HepG2 (cell line): ENCODE data around the gene MCF2L. TPM values are rescaled to one million over a fixed set of nuclear protein-coding genes. Genes with fewer than 3 reads are reported as not detected.

Experiments used
- AKAP8 ChIP-seq: sonication (generic); formaldehyde crosslinking; IDR thresholded peaks from 2 replicates; pipeline ENCODE4 v1.5.1; 2020; ENCODE audit warnings: mild to moderate bottlenecking, missing genetic modification reagents
- ARHGAP35 ChIP-seq: sonication (generic); formaldehyde crosslinking; IDR thresholded peaks from 2 replicates; pipeline ENCODE4 v1.9.0; 2022; ENCODE audit warnings: mild to moderate bottlenecking, inconsistent platforms, moderate library complexity, missing genetic modification reagents, borderline replicate concordance
- HHEX ChIP-seq: IDR thresholded peaks from 2 replicates; pipeline ENCODE4 v1.6.1; 2016; ENCODE audit warnings: control low read depth
- MAFG ChIP-seq: sonication (generic); formaldehyde crosslinking; IDR thresholded peaks from 2 replicates; pipeline ENCODE4 v1.5.1; 2020; ENCODE audit warnings: mild to moderate bottlenecking, missing genetic modification reagents
- NR1H2 ChIP-seq: sonication (generic); formaldehyde crosslinking; IDR thresholded peaks from 2 replicates; pipeline ENCODE4 v1.8.1; 2022; ENCODE audit warnings: low read depth, missing genetic modification reagents, borderline replicate concordance
- PITX1 ChIP-seq: sonication (generic); formaldehyde crosslinking; IDR thresholded peaks from 2 replicates; pipeline ENCODE4 v1.5.1; 2020; ENCODE audit warnings: mild to moderate bottlenecking, missing genetic modification reagents
- REL ChIP-seq: sonication (generic); formaldehyde crosslinking; conservative IDR thresholded peaks from 2 replicates; pipeline ENCODE4 v1.8.0; 2022; ENCODE audit warnings: mild to moderate bottlenecking, missing genetic modification reagents, moderate library complexity
- SMC3 ChIP-seq: IDR thresholded peaks from 2 replicates; pipeline ENCODE4 v1.6.1; 2011; ENCODE audit warnings: low read length, improper control_type of control experiment
- ZFX ChIP-seq: sonication (generic); formaldehyde crosslinking; IDR thresholded peaks from 2 replicates; pipeline ENCODE4 v1.4.0; 2020; ENCODE audit warnings: mild to moderate bottlenecking, low read depth, missing genetic modification reagents, moderate library complexity
- ZNF331 ChIP-seq: sonication (generic); formaldehyde crosslinking; IDR thresholded peaks from 2 replicates; pipeline ENCODE4 v1.4.0; 2020; ENCODE audit warnings: missing genetic modification reagents
- ZNF431 ChIP-seq: sonication (generic); formaldehyde crosslinking; IDR thresholded peaks from 2 replicates; pipeline ENCODE4 v1.9.0; 2022; ENCODE audit warnings: missing genetic modification reagents, low read depth, mild to moderate bottlenecking, borderline replicate concordance
- ZNF564 ChIP-seq: sonication (generic); formaldehyde crosslinking; IDR thresholded peaks from 2 replicates; pipeline ENCODE4 v1.8.1; 2023; ENCODE audit warnings: mild to moderate bottlenecking, missing genetic modification reagents
- ZNF569 ChIP-seq: sonication (generic); formaldehyde crosslinking; IDR thresholded peaks from 2 replicates; pipeline ENCODE4 v1.5.0; 2020; ENCODE audit warnings: mild to moderate bottlenecking, missing genetic modification reagents, moderate library complexity, borderline replicate concordance
- ZNF781 ChIP-seq: sonication (generic); formaldehyde crosslinking; IDR thresholded peaks from 2 replicates; pipeline ENCODE4 v1.5.1; 2020; ENCODE audit warnings: borderline replicate concordance, mild to moderate bottlenecking, missing genetic modification reagents; ENCODE audit errors: not compliant biosample characterization
- polyA plus RNA-seq, 8 experiments: library from polyadenylated mRNA; depleted of rRNA in 3 of 8; stranded (reverse) in 7 of 8; unstranded in 1 of 8; fragments of >200 nt; fragmentation: Illumina TruSeq in 4 of 8; extraction: Trizol in 4 of 8; gene quantifications; 2 replicates each; pipeline versions ENCODE4 v1.2.1 to v1.2.3, GENCODE V29; 2011 to 2016; ENCODE audit warnings: low read depth in 4 of 8, missing spikeins in 1 of 8, mixed read lengths in 1 of 8; ENCODE audit not compliant: insufficient read depth in 1 of 8
- total RNA-seq, 5 experiments: library from RNA; depleted of rRNA; stranded (reverse); fragments of >200 nt; fragmentation: Illumina TruSeq; extraction: Trizol; gene quantifications; 2 replicates each; pipeline ENCODE4 v1.2.3, GENCODE V29; 2016; ENCODE audit warnings: low read depth in 1 of 5
- TF ChIP-seq, protein P1 (sequence below): sonication (generic); formaldehyde crosslinking; IDR thresholded peaks from 2 replicates; pipeline ENCODE4 v1.4.0; 2020; ENCODE audit warnings: missing genetic modification reagents
- TF ChIP-seq, protein P2 (sequence below): sonication (generic); formaldehyde crosslinking; IDR thresholded peaks from 2 replicates; pipeline ENCODE4 v1.5.1; 2020; ENCODE audit warnings: mild to moderate bottlenecking, missing genetic modification reagents, moderate library complexity
- TF ChIP-seq, protein P3 (sequence below): sonication (generic); formaldehyde crosslinking; conservative IDR thresholded peaks from 2 replicates; pipeline ENCODE4 v1.4.0; 2020; ENCODE audit warnings: missing genetic modification reagents
- TF ChIP-seq, protein P4 (sequence below): sonication (generic); formaldehyde crosslinking; IDR thresholded peaks from 2 replicates; pipeline ENCODE4 v1.4.0; 2020; ENCODE audit warnings: mild to moderate bottlenecking, missing genetic modification reagents
- TF ChIP-seq, protein P5 (sequence below): sonication (generic); formaldehyde crosslinking; IDR thresholded peaks from 2 replicates; pipeline ENCODE4 v1.4.0; 2020; ENCODE audit warnings: missing genetic modification reagents, borderline replicate concordance
- TF ChIP-seq, protein P6 (sequence below): IDR thresholded peaks from 2 replicates; pipeline ENCODE4 v1.6.1; 2016; ENCODE audit warnings: missing genetic modification reagents, missing compliant biosample characterization

Gene MCF2L
- total and polyA plus RNA-seq, 2 of the 13 experiments (the other 11 are each of a cell fraction or from before 2014, with no cell fraction given): 19.4 to 28.4 TPM

DNA sequence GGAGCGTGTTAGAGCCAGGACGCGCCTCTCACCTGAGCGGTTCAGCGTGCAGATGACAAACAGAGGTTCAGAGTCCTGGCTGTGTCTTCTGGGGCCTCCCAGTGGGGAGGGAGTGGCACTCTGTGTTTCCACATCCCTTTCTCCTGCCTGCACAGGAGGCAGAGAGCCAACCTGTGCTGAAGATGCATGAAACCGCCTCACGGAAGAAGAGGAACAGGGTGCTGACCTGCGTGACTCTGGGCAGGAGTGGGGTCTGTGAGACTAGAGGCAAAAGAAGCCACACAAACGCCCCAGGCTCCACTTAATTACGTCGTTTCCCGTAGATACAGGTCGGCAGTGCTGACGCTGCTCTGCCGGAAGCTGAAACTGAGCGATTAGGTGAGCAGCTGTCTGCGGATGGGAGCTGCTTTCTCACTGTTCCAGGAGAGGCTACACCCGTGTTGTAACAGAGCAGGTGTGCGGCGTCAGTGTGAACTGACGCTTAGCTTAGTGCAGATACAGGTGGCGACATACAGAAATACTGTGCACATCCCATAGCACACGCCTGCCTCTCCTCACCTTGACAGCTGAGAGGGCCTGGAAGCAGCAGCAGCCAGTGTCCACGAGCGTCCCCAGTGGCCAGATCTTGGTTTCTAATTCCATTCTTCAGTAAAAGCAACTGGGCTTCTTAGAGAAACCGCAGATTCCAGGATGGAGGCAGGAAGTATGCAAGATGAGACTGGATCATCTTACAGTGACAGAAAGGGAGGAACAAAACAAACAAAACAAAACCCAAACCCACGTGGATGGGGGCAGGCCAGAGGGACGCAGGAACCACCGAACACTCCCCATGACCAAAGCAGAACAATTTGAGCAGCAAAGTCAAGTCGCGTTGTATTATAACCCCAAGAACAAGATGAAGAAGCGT lies 37.7 kb upstream of the MCF2L start (continued):
- peak; percentile 31; the same call in 1 of the 2 replicates for TF ChIP-seq SMC3
- no peak for TF ChIP-seq ARHGAP35 (CRISPR knock-in tag)
- TF ChIP-seq ZNF431: no peak
- no peak; the same call in 1 of the 2 replicates for TF ChIP-seq ZNF564 (CRISPR knock-in tag)
- TF ChIP-seq, protein P1, sequence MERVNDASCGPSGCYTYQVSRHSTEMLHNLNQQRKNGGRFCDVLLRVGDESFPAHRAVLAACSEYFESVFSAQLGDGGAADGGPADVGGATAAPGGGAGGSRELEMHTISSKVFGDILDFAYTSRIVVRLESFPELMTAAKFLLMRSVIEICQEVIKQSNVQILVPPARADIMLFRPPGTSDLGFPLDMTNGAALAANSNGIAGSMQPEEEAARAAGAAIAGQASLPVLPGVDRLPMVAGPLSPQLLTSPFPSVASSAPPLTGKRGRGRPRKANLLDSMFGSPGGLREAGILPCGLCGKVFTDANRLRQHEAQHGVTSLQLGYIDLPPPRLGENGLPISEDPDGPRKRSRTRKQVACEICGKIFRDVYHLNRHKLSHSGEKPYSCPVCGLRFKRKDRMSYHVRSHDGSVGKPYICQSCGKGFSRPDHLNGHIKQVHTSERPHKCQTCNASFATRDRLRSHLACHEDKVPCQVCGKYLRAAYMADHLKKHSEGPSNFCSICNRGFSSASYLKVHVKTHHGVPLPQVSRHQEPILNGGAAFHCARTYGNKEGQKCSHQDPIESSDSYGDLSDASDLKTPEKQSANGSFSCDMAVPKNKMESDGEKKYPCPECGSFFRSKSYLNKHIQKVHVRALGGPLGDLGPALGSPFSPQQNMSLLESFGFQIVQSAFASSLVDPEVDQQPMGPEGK: no peak
- TF ChIP-seq ZNF331 (CRISPR knock-in tag): peak; percentile 51; the same call in 1 of the 2 replicates
- no peak for TF ChIP-seq AKAP8 (CRISPR knock-in tag)
- no peak for TF ChIP-seq ZNF569 (CRISPR knock-in tag)
- no peak for TF ChIP-seq HHEX (CRISPR knock-in tag)
- TF ChIP-seq, protein P2, sequence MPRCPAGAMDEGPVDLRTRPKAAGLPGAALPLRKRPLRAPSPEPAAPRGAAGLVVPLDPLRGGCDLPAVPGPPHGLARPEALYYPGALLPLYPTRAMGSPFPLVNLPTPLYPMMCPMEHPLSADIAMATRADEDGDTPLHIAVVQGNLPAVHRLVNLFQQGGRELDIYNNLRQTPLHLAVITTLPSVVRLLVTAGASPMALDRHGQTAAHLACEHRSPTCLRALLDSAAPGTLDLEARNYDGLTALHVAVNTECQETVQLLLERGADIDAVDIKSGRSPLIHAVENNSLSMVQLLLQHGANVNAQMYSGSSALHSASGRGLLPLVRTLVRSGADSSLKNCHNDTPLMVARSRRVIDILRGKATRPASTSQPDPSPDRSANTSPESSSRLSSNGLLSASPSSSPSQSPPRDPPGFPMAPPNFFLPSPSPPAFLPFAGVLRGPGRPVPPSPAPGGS (CRISPR knock-in tag): no peak
- no peak for TF ChIP-seq REL (CRISPR knock-in tag)
- TF ChIP-seq NR1H2: no peak
- TF ChIP-seq, protein P3, sequence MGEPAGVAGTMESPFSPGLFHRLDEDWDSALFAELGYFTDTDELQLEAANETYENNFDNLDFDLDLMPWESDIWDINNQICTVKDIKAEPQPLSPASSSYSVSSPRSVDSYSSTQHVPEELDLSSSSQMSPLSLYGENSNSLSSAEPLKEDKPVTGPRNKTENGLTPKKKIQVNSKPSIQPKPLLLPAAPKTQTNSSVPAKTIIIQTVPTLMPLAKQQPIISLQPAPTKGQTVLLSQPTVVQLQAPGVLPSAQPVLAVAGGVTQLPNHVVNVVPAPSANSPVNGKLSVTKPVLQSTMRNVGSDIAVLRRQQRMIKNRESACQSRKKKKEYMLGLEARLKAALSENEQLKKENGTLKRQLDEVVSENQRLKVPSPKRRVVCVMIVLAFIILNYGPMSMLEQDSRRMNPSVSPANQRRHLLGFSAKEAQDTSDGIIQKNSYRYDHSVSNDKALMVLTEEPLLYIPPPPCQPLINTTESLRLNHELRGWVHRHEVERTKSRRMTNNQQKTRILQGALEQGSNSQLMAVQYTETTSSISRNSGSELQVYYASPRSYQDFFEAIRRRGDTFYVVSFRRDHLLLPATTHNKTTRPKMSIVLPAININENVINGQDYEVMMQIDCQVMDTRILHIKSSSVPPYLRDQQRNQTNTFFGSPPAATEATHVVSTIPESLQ (CRISPR knock-in tag): no peak
- TF ChIP-seq ZNF781: no peak
- TF ChIP-seq ZFX: peak; percentile 47
- TF ChIP-seq PITX1: no peak
- no peak for TF ChIP-seq MAFG (CRISPR knock-in tag)
- TF ChIP-seq, protein P4, sequence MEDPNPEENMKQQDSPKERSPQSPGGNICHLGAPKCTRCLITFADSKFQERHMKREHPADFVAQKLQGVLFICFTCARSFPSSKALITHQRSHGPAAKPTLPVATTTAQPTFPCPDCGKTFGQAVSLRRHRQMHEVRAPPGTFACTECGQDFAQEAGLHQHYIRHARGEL: no peak
- TF ChIP-seq, protein P5, sequence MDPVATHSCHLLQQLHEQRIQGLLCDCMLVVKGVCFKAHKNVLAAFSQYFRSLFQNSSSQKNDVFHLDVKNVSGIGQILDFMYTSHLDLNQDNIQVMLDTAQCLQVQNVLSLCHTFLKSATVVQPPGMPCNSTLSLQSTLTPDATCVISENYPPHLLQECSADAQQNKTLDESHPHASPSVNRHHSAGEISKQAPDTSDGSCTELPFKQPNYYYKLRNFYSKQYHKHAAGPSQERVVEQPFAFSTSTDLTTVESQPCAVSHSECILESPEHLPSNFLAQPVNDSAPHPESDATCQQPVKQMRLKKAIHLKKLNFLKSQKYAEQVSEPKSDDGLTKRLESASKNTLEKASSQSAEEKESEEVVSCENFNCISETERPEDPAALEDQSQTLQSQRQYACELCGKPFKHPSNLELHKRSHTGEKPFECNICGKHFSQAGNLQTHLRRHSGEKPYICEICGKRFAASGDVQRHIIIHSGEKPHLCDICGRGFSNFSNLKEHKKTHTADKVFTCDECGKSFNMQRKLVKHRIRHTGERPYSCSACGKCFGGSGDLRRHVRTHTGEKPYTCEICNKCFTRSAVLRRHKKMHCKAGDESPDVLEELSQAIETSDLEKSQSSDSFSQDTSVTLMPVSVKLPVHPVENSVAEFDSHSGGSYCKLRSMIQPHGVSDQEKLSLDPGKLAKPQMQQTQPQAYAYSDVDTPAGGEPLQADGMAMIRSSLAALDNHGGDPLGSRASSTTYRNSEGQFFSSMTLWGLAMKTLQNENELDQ (CRISPR knock-in tag): no peak
- TF ChIP-seq, protein P6, sequence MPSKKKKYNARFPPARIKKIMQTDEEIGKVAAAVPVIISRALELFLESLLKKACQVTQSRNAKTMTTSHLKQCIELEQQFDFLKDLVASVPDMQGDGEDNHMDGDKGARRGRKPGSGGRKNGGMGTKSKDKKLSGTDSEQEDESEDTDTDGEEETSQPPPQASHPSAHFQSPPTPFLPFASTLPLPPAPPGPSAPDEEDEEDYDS: no peak
